ENCODE measurements around the gene PCDHA6.
"Not testable (repeated sequence)": the region's sequence is repeated elsewhere in the genome, so short reads cannot be mapped to it uniquely, and the experiment has no call there.

The PCDHA6 gene

DNA sequence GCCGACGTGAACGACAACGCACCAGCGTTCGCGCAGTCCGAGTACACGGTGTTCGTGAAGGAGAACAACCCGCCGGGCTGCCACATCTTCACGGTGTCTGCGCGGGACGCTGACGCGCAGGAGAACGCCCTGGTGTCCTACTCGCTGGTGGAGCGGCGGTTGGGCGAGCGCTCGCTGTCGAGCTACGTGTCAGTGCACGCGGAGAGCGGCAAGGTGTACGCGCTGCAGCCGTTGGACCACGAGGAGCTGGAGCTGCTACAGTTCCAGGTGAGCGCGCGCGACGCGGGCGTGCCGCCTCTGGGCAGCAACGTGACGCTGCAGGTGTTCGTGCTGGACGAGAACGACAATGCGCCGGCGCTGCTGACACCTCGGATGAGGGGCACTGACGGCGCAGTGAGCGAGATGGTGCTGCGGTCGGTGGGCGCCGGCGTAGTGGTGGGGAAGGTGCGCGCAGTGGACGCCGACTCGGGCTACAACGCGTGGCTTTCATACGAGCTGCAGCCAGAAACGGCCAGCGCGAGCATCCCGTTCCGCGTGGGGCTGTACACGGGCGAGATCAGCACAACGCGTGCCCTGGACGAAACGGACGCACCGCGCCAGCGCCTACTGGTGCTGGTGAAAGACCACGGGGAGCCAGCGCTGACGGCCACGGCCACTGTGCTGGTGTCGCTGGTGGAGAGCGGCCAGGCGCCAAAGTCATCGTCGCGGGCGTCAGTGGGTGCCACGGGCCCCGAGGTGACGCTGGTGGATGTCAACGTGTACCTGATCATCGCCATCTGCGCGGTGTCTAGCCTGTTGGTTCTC lies 22.3 kb downstream of the PCDHA6 start:
- H3K4me3 ChIP-seq (ENCODE audit: low read depth in 1 of 2, low read length in 2 of 2); H3K27me3 ChIP-seq (ENCODE audit: control insufficient read depth in 1 of 2, insufficient read depth in 2 of 2, low read length in 2 of 2); H3K9me3 ChIP-seq (ENCODE audit: low read length); H3K9ac ChIP-seq (ENCODE audit: low read length); H3K4me1 ChIP-seq (ENCODE audit: insufficient read depth, low read length); H3K27ac ChIP-seq (ENCODE audit: low read depth, low read length); H3K36me3 ChIP-seq (ENCODE audit: insufficient read depth, low read length): not testable (repeated sequence)

DNA sequence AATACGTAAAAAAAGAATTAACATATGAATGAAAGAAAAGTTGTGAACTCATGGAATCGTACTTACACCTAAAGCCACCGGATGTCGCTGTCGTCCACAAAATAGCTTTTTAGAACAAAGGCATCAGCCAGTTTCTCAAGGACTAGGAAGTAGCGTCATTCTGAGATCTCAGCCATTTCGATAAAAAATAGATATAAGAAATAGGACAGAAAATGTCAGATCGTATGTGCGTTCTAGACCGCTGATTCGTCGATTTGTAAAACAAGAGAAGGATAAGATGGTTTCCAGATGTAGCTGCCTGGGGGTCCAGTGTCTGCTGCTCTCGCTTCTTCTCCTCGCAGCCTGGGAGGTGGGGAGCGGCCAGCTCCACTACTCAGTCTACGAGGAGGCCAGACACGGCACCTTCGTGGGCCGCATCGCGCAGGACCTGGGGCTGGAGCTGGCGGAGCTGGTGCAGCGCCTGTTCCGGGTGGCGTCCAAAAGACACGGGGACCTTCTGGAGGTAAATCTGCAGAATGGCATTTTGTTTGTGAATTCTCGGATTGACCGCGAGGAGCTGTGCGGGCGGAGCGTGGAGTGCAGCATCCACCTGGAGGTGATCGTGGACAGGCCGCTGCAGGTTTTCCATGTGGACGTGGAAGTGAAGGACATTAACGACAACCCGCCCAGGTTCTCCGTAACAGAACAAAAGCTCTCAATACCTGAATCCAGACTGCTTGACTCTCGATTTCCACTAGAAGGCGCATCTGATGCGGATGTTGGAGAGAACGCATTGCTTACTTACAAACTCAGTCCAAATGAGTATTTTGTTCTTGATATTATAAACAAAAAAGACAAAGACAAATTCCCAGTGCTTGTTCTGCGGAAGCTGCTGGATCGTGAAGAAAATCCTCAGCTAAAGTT lies 28.3 kb downstream of the PCDHA6 start, which contains the start of gene PCDHA10:
TSS of gene PCDHA10 (plus strand) at position 126 of the 903 bp plus-strand sequence. CDS start at position 278, 152 bp downstream.
- H3K9ac ChIP-seq (ENCODE audit: low read length) = no peak within 1 kb of the TSS

DNA sequence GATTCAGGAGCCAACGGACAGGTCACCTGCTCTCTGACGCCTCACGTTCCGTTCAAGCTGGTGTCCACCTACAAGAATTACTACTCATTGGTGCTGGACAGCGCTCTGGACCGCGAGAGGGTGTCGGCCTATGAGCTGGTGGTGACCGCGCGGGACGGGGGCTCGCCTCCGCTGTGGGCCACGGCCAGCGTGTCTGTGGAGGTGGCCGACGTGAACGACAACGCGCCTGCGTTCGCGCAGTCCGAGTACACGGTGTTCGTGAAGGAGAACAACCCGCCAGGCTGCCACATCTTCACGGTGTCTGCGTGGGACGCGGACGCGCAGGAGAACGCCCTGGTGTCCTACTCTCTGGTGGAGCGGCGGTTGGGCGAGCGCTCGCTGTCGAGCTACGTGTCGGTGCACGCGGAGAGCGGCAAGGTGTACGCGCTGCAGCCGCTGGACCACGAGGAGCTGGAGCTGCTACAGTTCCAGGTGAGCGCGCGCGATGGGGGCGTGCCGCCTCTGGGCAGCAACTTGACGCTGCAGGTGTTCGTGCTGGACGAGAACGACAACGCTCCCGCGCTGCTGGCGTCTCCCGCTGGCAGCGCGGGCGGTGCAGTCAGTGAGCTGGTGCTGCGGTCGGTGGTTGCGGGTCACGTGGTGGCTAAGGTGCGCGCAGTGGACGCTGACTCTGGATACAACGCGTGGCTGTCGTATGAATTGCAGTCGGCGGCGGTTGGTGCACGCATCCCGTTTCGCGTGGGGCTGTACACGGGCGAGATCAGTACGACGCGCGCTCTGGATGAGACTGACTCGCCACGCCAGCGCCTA lies 29.6 kb downstream of the PCDHA6 start:
- Histone ChIP-seq H3K36me3 (ENCODE audit: insufficient read depth, low read length) (no peaks in the 10 kb centered on the region), H3K4me1 (ENCODE audit: insufficient read depth, low read length) (no peaks in the 10 kb centered on the region), H3K9me3 (ENCODE audit: low read length) (peaks cover 4% of the 10 kb centered on the region), H3K9ac (ENCODE audit: low read length) (no peak overlapping the region), H3K27me3 (ENCODE audit: control insufficient read depth in 1 of 2, insufficient read depth in 2 of 2, low read length in 2 of 2) (no peaks in the 10 kb centered on the region), H3K27ac (ENCODE audit: low read depth, low read length) (no peak overlapping the region), H3K4me3 (ENCODE audit: low read depth in 1 of 2, low read length in 2 of 2) (no peak overlapping the region)

More for the DNA sequence above, 28.3 kb downstream of the PCDHA6 start, which contains the start of gene PCDHA10:
- no peaks in the 10 kb centered on the region for H3K36me3 ChIP-seq (ENCODE audit: insufficient read depth, low read length)
- H3K4me1 ChIP-seq (ENCODE audit: insufficient read depth, low read length) = no peaks in the 10 kb centered on the region
- H3K4me3 ChIP-seq (ENCODE audit: low read depth in 1 of 2, low read length in 2 of 2) = no peak within 1 kb of the TSS
- H3K27me3 ChIP-seq (ENCODE audit: control insufficient read depth in 1 of 2, insufficient read depth in 2 of 2, low read length in 2 of 2) = no peaks in the 10 kb centered on the region
- no peak within 1 kb of the TSS for H3K27ac ChIP-seq (ENCODE audit: low read depth, low read length)
- peaks cover 4% of the 10 kb centered on the region for H3K9me3 ChIP-seq (ENCODE audit: low read length)

DNA sequence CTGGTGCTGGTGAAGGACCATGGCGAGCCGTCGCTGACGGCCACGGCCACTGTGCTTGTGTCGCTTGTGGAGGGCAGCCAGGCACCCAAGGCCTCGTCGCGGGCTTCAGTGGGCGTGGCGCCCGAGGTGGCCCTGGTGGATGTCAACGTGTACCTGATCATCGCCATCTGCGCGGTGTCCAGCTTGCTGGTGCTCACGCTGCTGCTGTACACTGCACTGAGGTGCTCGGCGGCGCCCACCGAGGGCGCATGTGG lies 30.2 kb downstream of the PCDHA6 start:
- no peaks in the 10 kb centered on the region for H3K36me3 ChIP-seq (ENCODE audit: insufficient read depth, low read length)

DNA sequence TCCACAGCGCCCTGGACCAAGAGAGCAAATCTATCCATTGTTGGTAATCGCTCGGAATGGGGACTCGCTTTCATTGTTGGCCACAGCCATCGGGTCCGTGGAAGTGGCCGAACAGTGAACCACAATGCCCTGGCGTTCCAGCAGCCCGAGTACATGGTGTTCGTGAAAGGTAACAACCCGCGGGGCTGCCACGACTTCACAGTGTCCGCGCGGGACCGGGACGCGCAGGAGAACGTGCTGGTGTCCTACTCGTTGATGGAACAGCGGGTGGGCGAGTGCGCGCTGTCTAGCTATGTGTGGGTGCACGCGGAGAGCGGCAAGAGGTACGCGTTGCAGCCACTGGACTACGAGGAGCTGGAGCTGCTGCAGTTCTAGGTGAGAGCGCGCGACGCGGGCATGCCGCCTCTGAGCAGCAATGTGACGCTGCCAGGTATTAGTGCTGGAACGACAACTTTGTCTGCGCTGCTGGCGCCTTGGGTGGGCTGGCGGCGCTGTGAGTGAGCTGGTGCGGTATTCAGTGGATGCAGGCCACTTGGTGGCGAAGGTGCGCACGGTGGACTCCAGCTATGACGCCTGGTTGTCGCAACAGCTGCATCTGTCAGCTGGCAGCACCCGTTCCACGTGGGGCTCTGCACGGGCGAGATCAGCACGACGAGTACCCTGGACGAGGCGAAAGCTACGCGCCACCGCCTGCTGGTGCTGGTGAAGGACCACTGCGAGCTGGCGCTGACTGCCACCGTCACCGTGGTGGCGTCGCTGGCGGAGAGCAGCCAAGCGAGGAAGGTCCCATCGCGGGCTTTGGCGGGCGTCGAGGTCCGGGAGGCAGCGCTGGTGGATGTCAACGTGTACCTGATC lies 34.9 kb downstream of the PCDHA6 start:
- H3K9me3 ChIP-seq (ENCODE audit: low read length) = peaks cover 4% of the 10 kb centered on the region
- no peak overlapping the region for H3K9ac ChIP-seq (ENCODE audit: low read length)
- H3K27me3 ChIP-seq (ENCODE audit: control insufficient read depth in 1 of 2, insufficient read depth in 2 of 2, low read length in 2 of 2) = no peaks in the 10 kb centered on the region
- H3K4me3 ChIP-seq (ENCODE audit: low read depth in 1 of 2, low read length in 2 of 2) = no peak overlapping the region
- no peak overlapping the region for H3K27ac ChIP-seq (ENCODE audit: low read depth, low read length)
- no peaks in the 10 kb centered on the region for H3K36me3 ChIP-seq (ENCODE audit: insufficient read depth, low read length)
- no peaks in the 10 kb centered on the region for H3K4me1 ChIP-seq (ENCODE audit: insufficient read depth, low read length)

More for the DNA sequence above, 30.2 kb downstream of the PCDHA6 start:
- H3K9me3 ChIP-seq (ENCODE audit: low read length) = peaks cover 4% of the 10 kb centered on the region
- H3K9ac ChIP-seq (ENCODE audit: low read length) = no peak overlapping the region
- no peaks in the 10 kb centered on the region for H3K27me3 ChIP-seq (ENCODE audit: control insufficient read depth in 1 of 2, insufficient read depth in 2 of 2, low read length in 2 of 2)
- no peaks in the 10 kb centered on the region for H3K4me1 ChIP-seq (ENCODE audit: insufficient read depth, low read length)
- H3K27ac ChIP-seq (ENCODE audit: low read depth, low read length) = no peak overlapping the region
- H3K4me3 ChIP-seq (ENCODE audit: low read depth in 1 of 2, low read length in 2 of 2) = no peak overlapping the region

DNA sequence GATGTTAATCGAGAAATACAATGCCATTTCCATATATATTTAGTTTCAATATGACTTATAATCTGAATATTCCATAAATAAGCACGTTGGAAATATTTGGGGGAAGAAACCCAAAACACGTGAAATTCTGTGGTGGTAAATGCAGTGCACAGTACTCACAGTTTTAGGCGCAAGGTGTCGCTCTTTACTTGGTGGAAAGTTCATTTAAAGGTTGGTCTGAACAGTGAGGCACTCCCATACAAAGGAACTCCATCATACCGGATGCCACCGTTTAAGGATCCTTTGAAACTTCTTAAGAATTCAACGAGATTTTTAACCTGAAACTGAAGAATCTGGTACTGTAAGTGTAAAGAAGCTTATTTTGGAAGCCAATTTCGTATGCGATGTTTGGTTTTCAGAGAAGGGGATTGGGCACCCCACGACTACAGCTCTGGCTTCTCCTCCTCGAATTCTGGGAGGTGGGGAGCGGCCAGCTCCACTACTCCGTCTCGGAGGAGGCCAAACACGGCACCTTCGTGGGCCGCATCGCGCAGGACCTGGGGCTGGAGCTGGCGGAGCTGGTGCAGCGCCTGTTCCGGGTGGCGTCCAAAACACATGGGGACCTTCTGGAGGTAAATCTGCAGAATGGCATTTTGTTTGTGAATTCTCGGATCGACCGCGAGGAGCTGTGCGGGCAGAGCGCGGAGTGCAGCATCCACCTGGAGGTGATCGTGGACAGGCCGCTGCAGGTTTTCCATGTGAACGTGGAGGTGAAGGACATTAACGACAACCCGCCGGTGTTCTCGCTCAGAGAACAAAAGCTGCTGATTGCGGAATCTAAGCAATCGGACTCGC lies 41.2 kb downstream of the PCDHA6 start, which contains the start of gene PCDHA11:
TSS of gene PCDHA11 (plus strand) at position 237 of the 834 bp plus-strand sequence. CDS start at position 384, 147 bp downstream.
- H3K27ac ChIP-seq (ENCODE audit: low read depth, low read length) = no peak within 1 kb of the TSS

DNA sequence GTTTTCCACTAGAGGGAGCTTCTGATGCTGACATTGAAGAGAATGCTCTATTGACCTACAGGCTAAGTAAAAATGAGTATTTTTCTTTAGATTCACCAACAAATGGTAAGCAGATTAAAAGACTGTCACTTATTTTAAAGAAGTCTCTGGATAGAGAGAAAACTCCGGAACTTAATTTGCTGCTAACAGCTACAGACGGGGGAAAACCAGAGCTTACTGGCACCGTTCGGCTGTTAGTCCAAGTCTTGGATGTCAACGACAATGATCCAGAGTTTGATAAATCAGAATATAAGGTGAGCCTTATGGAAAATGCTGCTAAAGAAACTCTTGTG lies 41.8 kb downstream of the PCDHA6 start:
- Histone ChIP-seq H3K4me3 (ENCODE audit: low read depth in 1 of 2, low read length in 2 of 2) (no peak overlapping the region), H3K9ac (ENCODE audit: low read length) (no peak overlapping the region), H3K4me1 (ENCODE audit: insufficient read depth, low read length) (no peaks in the 10 kb centered on the region), H3K36me3 (ENCODE audit: insufficient read depth, low read length) (no peaks in the 10 kb centered on the region), H3K27me3 (ENCODE audit: control insufficient read depth in 1 of 2, insufficient read depth in 2 of 2, low read length in 2 of 2) (peaks cover 0 to 7% of the 10 kb centered on the region in 2 donors), H3K27ac (ENCODE audit: low read depth, low read length) (no peak overlapping the region), H3K9me3 (ENCODE audit: low read length) (no peaks in the 10 kb centered on the region)

More for the DNA sequence above, 41.2 kb downstream of the PCDHA6 start, which contains the start of gene PCDHA11:
- H3K4me1 ChIP-seq (ENCODE audit: insufficient read depth, low read length) = no peaks in the 10 kb centered on the region
- no peaks in the 10 kb centered on the region for H3K36me3 ChIP-seq (ENCODE audit: insufficient read depth, low read length)
- peaks cover 0 to 7% of the 10 kb centered on the region in 2 donors for H3K27me3 ChIP-seq (ENCODE audit: control insufficient read depth in 1 of 2, insufficient read depth in 2 of 2, low read length in 2 of 2)
- no peak within 1 kb of the TSS for H3K9ac ChIP-seq (ENCODE audit: low read length)
- no peak within 1 kb of the TSS for H3K4me3 ChIP-seq (ENCODE audit: low read depth in 1 of 2, low read length in 2 of 2)
- no peaks in the 10 kb centered on the region for H3K9me3 ChIP-seq (ENCODE audit: low read length)

DNA sequence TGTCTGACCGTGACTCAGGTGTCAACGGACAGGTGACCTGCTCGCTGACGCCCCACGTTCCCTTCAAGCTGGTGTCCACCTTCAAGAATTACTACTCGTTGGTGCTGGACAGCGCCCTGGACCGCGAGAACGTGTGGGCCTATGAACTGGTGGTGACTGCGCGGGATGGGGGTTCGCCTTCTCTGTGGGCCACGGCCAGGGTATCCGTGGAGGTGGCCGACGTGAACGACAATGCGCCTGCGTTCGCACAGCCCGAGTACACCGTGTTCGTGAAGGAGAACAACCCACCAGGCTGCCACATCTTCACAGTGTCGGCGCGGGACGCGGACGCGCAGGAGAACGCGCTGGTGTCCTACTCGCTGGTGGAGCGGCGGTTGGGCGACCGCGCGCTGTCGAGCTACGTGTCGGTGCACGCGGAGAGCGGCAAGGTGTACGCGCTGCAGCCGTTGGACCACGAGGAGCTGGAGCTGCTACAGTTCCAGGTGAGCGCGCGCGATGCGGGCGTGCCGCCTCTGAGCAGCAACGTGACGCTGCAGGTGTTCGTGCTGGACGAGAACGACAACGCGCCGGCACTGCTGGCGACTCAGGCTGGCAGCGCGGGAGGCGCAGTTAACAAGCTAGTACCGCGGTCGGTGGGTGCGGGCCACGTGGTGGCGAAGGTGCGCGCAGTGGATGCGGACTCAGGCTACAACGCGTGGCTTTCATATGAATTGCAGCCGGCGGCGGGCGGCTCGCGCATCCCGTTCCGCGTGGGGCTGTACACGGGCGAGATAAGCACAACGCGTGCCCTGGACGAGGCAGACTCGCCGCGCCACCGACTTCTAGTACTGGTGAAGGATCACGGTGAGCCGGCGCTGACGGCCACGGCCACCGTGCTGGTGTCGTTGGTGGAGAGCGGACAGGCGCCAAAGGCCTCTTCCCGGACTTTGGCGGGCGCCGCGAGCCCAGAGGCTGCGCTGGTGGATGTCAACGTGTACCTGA lies 42.8 kb downstream of the PCDHA6 start:
- H3K4me3 ChIP-seq (ENCODE audit: low read depth in 1 of 2, low read length in 2 of 2) = no peak overlapping the region
- H3K4me1 ChIP-seq (ENCODE audit: insufficient read depth, low read length) = no peaks in the 10 kb centered on the region
- no peak overlapping the region for H3K9ac ChIP-seq (ENCODE audit: low read length)
- H3K36me3 ChIP-seq (ENCODE audit: insufficient read depth, low read length) = no peaks in the 10 kb centered on the region
- no peaks in the 10 kb centered on the region for H3K9me3 ChIP-seq (ENCODE audit: low read length)
- peaks cover 0 to 7% of the 10 kb centered on the region in 2 donors for H3K27me3 ChIP-seq (ENCODE audit: control insufficient read depth in 1 of 2, insufficient read depth in 2 of 2, low read length in 2 of 2)
- no peak overlapping the region for H3K27ac ChIP-seq (ENCODE audit: low read depth, low read length)
